Mucosa of descending colon (tissue), 3 donors: ENCODE results near the gene RPL14. TPM values are rescaled to one million over a fixed set of nuclear protein-coding genes. Genes with fewer than 3 reads are reported as not detected.

ENCODE experiments used
- ATAC-seq: fragments of 200-7000 bp; cut with Tn5 transposase; one replicate; pipeline ENCODE4 v1.9.1; 2020; ENCODE audit warnings: mild to moderate bottlenecking, moderate library complexity
- DNase-seq, 3 donors: peaks; one replicate each; pipeline ENCODE4 v3.0.0-alpha.2; 2020
- H3K36me3 ChIP-seq: fragments of 200-600 bp; one replicate; pipeline ENCODE4 v1.8.0; 2021; ENCODE audit warnings: low read depth, mild to moderate bottlenecking
- H3K4me1 ChIP-seq: fragments of 200-600 bp; one replicate; pipeline ENCODE4 v1.8.0; 2021; ENCODE audit warnings: low read depth, mild to moderate bottlenecking
- H3K4me3 ChIP-seq: fragments of 200-600 bp; one replicate; pipeline ENCODE4 v1.8.0; 2021; ENCODE audit warnings: mild to moderate bottlenecking
- H3K9me3 ChIP-seq: fragments of 200-600 bp; one replicate; pipeline ENCODE4 v1.8.0; 2021; ENCODE audit warnings: mild to moderate bottlenecking
- intact Hi-C, 2 donors: fragments of 100-400 bp; cut with DNase I in 1 of 2; cut with micrococcal nuclease in 1 of 2; formaldehyde crosslinking; loops; one replicate each; pipeline versions ENCODE4 v1.11.0 to v1.11.1; 2022; cut with DNase I, micrococcal nuclease
- total RNA-seq, 3 donors: library from RNA; stranded (reverse); fragmentation: NEBNext Ultra II Directional in 2 of 3; extraction: Animal tissue kit (Norgen Biotek cat#: 25700) in 2 of 3; gene quantifications; one replicate each; pipeline versions ENCODE4 v1.2.1 to v1.2.4, GENCODE V29; 2021 to 2023
- TF ChIP-seq, protein P1 (sequence below): fragments of 200-600 bp; IDR thresholded peaks from one replicate; pipeline ENCODE4 v1.8.0; 2022; ENCODE audit warnings: antibody characterized with exemption, mild to moderate bottlenecking
- donor health status: DM: no; HTN: no; CAD: no; lungs with moderate emphysema.
- donor health status: DM: no; HTN: no; CAD: no.
- donor health status: DM: no; HTN: yes; CAD: no.

RPL14 gene
- total RNA-seq, 3 donors from 2014 or later, result 1,286 to 1,516 (median 1,490) TPM

DNA sequence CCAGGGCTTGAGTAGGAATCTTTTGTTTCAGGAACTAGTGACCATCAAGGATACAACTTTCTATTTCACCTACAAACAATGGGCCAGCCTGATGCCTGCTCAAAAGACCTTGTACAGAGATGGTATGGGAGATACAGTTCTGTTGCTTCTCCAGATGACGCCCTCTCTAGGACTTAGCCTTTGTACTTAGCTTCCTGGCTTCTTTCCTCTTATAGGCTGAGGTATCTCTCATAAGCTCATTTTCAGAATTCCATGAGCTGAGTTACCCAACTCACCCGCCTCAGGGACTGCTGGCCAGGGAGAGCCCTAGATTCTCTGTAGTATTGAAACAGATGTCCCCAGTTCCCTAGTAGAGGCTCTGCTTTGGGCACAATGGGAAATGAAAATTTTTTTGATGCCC lies 40.1 kb downstream of the RPL14 start:
- intact Hi-C loops, result no loop called here
- Histone ChIP-seq H3K9me3 (no peaks in the 10 kb centered on the region), H3K4me3 (no peak overlapping the region), H3K36me3 (no peaks in the 10 kb centered on the region), H3K4me1 (no peaks in the 10 kb centered on the region)
- no peak for ATAC-seq
- no peak for DNase-seq
- TF ChIP-seq, protein P1, sequence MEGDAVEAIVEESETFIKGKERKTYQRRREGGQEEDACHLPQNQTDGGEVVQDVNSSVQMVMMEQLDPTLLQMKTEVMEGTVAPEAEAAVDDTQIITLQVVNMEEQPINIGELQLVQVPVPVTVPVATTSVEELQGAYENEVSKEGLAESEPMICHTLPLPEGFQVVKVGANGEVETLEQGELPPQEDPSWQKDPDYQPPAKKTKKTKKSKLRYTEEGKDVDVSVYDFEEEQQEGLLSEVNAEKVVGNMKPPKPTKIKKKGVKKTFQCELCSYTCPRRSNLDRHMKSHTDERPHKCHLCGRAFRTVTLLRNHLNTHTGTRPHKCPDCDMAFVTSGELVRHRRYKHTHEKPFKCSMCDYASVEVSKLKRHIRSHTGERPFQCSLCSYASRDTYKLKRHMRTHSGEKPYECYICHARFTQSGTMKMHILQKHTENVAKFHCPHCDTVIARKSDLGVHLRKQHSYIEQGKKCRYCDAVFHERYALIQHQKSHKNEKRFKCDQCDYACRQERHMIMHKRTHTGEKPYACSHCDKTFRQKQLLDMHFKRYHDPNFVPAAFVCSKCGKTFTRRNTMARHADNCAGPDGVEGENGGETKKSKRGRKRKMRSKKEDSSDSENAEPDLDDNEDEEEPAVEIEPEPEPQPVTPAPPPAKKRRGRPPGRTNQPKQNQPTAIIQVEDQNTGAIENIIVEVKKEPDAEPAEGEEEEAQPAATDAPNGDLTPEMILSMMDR, result no peak

DNA sequence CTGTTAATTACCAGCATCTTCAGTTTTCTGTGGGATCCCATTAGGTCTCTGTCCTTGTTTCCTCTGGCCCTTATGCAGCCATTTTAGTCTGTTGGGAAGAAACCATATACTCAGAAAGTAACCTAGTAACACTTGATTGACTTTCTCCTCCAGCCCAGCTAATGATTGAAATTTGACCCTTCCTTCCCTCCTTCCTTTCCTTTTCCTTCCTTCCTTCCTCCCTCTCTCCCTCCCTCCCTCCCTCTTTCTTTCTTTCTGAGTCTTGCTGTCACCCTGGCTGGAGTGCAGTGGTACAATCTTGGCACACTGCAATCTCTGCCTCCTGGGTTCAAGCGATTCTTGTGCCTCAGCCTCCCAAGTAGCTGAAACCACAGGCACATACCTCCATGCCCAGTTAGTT lies 42.8 kb downstream of the RPL14 start:
- no peaks in the 10 kb centered on the region for H3K4me1 ChIP-seq
- DNase-seq, result no peak
- no peaks in the 10 kb centered on the region for H3K9me3 ChIP-seq
- no peak for ATAC-seq
- no peaks in the 10 kb centered on the region for H3K36me3 ChIP-seq
- TF ChIP-seq, protein P1, result no peak
- H3K4me3 ChIP-seq, result no peak overlapping the region
- intact Hi-C loops, result no loop called here

DNA sequence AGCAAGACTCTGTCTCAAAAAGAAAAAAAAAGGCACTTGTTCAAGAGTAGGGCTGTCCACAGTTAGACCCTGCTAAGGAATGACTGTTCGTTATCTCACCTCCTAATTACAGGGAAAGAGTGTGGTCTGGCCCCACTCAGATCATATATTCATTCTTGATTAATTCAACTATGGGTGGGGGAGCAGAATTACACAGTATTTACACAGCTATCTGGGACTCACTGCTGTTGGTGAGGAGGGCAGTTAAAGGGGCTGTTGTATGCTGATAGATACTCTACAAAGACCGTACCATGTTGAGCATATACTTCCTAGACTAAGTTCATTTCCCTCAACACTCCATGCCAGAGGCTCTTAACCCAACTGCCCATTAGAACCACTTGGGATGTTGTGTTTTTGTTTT lies 44.9 kb downstream of the RPL14 start:
- H3K36me3 ChIP-seq, result no peaks in the 10 kb centered on the region
- H3K4me3 ChIP-seq, result no peak overlapping the region
- DNase-seq (no peak), ATAC-seq (no peak)
- H3K4me1 ChIP-seq, result peaks cover 5% of the 10 kb centered on the region
- TF ChIP-seq, protein P1, result no peak
- intact Hi-C loops, result no loop called here
- no peaks in the 10 kb centered on the region for H3K9me3 ChIP-seq

DNA sequence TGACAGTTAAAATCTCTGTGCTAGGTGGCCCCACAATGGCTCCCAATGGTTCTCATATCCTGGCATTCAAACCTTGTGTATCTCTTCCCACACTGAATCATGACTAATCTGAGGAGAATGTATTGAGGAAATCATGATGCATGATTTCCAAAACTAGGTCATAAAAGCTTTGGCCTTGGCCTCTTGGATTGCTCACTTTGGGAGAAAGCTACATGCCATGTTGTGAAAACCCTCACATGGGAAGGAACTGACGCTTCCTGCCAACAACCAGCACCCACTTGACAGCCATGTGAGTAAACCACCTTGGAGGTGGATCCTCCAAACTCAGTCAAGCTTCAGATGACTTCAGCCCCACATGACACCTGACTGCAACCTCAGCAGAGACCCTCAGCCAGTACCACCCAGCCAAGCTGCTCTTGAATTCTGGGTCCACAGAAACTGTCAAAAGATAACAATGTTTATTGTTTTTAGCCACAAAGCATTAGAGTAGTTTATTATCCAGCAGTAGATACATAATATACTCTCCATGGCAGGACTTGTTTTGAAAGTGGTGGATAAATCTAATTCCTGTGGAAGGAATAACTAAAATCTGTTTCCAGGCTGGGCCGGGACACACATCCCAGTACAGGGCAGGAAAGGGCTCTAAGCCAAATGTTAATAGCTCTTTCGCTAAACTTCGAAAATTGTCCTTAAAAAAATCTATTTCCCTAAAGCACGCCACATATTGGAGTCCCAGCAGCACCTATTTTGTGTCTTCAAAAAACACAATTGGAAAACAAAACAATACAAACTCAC lies 47.7 kb downstream of the RPL14 start:
- DNase-seq, result no peak
- H3K9me3 ChIP-seq, result no peaks in the 10 kb centered on the region
- ATAC-seq, result peak; percentile 60
- H3K4me1 ChIP-seq, result peaks cover 5% of the 10 kb centered on the region
- no peak overlapping the region for H3K4me3 ChIP-seq
- TF ChIP-seq, protein P1, result no peak
- H3K36me3 ChIP-seq, result no peaks in the 10 kb centered on the region
- intact Hi-C loops, result no loop called here

DNA sequence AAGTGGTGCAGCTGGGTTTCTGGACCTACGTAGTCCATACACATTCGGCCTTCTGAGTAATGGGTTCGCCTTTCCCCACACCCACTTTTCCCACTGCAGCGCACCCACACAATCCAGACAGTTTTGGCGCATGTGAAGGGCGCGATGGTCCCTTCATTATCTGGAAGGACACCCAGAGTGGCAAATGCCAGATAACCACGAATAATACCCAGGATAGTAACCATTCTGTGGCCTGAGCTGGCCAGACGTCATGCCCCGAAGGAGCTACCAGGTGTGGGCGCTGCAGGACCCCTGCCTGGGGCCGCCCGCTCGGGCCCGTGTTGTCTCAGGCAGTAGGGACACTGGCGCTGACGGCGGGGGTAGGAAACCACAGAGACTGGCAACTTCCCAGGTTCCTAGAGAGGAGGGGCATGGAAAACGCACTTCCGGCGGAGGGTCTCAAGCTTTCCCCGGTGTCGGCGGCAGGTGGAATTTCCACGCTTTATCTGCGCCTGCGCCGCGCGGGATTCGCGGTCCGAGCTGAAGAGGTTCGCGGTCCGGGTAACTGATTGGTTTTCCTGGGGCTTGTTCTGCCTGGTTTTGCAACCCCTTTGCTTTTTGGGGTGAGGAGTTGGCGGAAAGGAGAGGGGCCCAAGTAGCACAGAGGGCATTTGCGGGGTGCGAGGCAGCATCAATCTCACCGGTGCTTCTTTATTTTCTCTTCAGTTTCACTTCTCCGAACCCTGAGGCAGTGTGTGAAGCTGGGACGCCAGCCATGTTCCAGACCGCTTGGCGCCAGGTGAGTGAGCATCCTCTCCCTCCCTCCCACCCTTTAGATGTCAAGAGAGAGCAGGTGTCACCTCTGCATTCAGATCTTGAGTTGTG lies 48.7 kb downstream of the RPL14 start, which contains the start of gene ZNF620:
TSS of gene ZNF620 (plus strand) at position 441 of the 864 bp plus-strand sequence. CDS start at position 755, 314 bp downstream.
- ATAC-seq, result peak; percentile 95
- Histone ChIP-seq H3K4me3 (peak within 1 kb of the TSS; percentile 31), H3K4me1 (peaks cover 5% of the 10 kb centered on the region), H3K36me3 (no peaks in the 10 kb centered on the region), H3K9me3 (no peaks in the 10 kb centered on the region)
- intact Hi-C loops, result no loop called here
- TF ChIP-seq, protein P1, result no peak
- DNase-seq, result peak; percentile 78 to 87 (median 86)
